Measurements from ENCODE around the gene MIP. TPM values are rescaled to one million over a fixed set of nuclear protein-coding genes. Genes with fewer than 3 reads are reported as not detected.

Gene MIP
- total and polyA plus RNA-seq, 2 of the 13 experiments (the other 11 are each of a cell fraction or from before 2014, with no cell fraction given): not detected

- TF ChIP-seq ZNF784 (CRISPR knock-in tag; IDR thresholded peaks at IDR 0.05; ENCODE audit: borderline replicate concordance) (peak; percentile 94), ZNF24 (IDR thresholded peaks at IDR 0.05) (no peak), MAZ (IDR thresholded peaks at IDR 0.05; ENCODE audit: borderline replicate concordance, low read depth, low read length) (peak; percentile 88), MAZ (CRISPR knock-in tag; IDR thresholded peaks at IDR 0.05; ENCODE audit: low read depth) (peak; percentile 79), ZNF207 (IDR thresholded peaks at IDR 0.05; ENCODE audit: borderline replicate concordance) (no peak), FOXA3 (CRISPR knock-in tag; IDR thresholded peaks at IDR 0.05) (peak; percentile 70), ZFP82 (CRISPR knock-in tag; IDR thresholded peaks at IDR 0.05; ENCODE audit: borderline replicate concordance) (peak; percentile 61; the same call in 1 of the 2 replicates), FOXK2 (IDR thresholded peaks at IDR 0.05) (peak; percentile 67; the same call in 1 of the 2 replicates), SMAD3 (CRISPR knock-in tag; IDR thresholded peaks at IDR 0.05) (peak; percentile 83; the same call in 1 of the 2 replicates), HOXD1 (CRISPR knock-in tag; IDR thresholded peaks at IDR 0.05) (no peak; the same call in 1 of the 2 replicates), ZNF441 (CRISPR knock-in tag; IDR thresholded peaks at IDR 0.05; ENCODE audit: borderline replicate concordance) (peak; percentile 77; the same call in 1 of the 2 replicates), ZNF558 (CRISPR knock-in tag; IDR thresholded peaks at IDR 0.05; ENCODE audit: borderline replicate concordance) (peak; percentile 91; the same call in 1 of the 2 replicates), ZSCAN25 (CRISPR knock-in tag; IDR thresholded peaks at IDR 0.05) (peak; percentile 59; the same call in 1 of the 2 replicates), XRCC5 (optimal IDR thresholded peaks at IDR 0.05; ENCODE audit: low read length) (peak; percentile 75), ZIK1 (CRISPR knock-in tag; IDR thresholded peaks at IDR 0.05; ENCODE audit: borderline replicate concordance, low read depth) (peak; percentile 92), ZNF18 (CRISPR knock-in tag; IDR thresholded peaks at IDR 0.05; ENCODE audit: insufficient replicate concordance) (no peak), ATRX (CRISPR knock-in tag; IDR thresholded peaks at IDR 0.05; ENCODE audit: borderline replicate concordance) (no peak), NPAS2 (CRISPR knock-in tag; IDR thresholded peaks at IDR 0.05; ENCODE audit: borderline replicate concordance) (no peak), FOXC1 (CRISPR knock-in tag; IDR thresholded peaks at IDR 0.05; ENCODE audit: borderline replicate concordance) (peak; percentile 91; the same call in 1 of the 2 replicates), ARNT (IDR thresholded peaks at IDR 0.05) (no peak), ZNF569 (CRISPR knock-in tag; IDR thresholded peaks at IDR 0.05; ENCODE audit: borderline replicate concordance) (peak; percentile 95; the same call in 1 of the 2 replicates), KDM5A (IDR thresholded peaks at IDR 0.05; ENCODE audit: borderline replicate concordance, low read length) (peak; percentile 88)
- TF ChIP-seq, protein P1, sequence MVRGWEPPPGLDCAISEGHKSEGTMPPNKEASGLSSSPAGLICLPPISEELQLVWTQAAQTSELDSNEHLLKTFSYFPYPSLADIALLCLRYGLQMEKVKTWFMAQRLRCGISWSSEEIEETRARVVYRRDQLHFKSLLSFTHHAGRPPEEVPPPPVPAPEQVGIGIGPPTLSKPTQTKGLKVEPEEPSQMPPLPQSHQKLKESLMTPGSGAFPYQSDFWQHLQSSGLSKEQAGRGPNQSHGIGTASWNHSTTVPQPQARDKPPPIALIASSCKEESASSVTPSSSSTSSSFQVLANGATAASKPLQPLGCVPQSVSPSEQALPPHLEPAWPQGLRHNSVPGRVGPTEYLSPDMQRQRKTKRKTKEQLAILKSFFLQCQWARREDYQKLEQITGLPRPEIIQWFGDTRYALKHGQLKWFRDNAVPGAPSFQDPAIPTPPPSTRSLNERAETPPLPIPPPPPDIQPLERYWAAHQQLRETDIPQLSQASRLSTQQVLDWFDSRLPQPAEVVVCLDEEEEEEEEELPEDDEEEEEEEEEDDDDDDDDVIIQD (CRISPR knock-in tag; IDR thresholded peaks at IDR 0.05; ENCODE audit: low read depth): peak; percentile 80
- TF ChIP-seq, protein P2, sequence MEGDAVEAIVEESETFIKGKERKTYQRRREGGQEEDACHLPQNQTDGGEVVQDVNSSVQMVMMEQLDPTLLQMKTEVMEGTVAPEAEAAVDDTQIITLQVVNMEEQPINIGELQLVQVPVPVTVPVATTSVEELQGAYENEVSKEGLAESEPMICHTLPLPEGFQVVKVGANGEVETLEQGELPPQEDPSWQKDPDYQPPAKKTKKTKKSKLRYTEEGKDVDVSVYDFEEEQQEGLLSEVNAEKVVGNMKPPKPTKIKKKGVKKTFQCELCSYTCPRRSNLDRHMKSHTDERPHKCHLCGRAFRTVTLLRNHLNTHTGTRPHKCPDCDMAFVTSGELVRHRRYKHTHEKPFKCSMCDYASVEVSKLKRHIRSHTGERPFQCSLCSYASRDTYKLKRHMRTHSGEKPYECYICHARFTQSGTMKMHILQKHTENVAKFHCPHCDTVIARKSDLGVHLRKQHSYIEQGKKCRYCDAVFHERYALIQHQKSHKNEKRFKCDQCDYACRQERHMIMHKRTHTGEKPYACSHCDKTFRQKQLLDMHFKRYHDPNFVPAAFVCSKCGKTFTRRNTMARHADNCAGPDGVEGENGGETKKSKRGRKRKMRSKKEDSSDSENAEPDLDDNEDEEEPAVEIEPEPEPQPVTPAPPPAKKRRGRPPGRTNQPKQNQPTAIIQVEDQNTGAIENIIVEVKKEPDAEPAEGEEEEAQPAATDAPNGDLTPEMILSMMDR (CRISPR knock-in tag; IDR thresholded peaks at IDR 0.05): peak; percentile 90
Measured at GRCh38 chr12:56468216-56469006, 14.0 kb upstream of the MIP start, which contains the start of gene SPRYD4 (continued).

All from HepG2 (cell line).